Activated gamma-delta T cell (primary cell): ENCODE data around the gene ADH4.

Experiments
- DNase-seq: peaks from one replicate; lab custom pipeline; 2025; lab: John Stamatoyannopoulos, UW

ADH4 gene

GRCh38 chr4:99079625-99080295 lies 64.3 kb downstream of the ADH4 start:
- DNase-seq = no peak

- no peak for DNase-seq
These were observed 65.0 kb downstream of the ADH4 start for GRCh38 chr4:99078931-99079624.

- DNase-seq = no peak
These were observed 65.8 kb downstream of the ADH4 start for GRCh38 chr4:99078336-99078735.

GRCh38 chr4:99077177-99077576 lies 66.9 kb downstream of the ADH4 start:
- DNase-seq = no peak

- no peak for DNase-seq
These were observed 67.7 kb downstream of the ADH4 start for GRCh38 chr4:99076292-99076976.

- DNase-seq = no peak
These were observed 69.3 kb downstream of the ADH4 start for GRCh38 chr4:99074816-99075215.
